SK-N-SH (cell line): ENCODE measurements around the gene MTR. TPM values are rescaled to one million over a fixed set of nuclear protein-coding genes. Genes with fewer than 3 reads are reported as not detected.

Experiments used
- CTCF ChIA-PET: fragments of 300-600, 350-600 bp; formaldehyde crosslinking; extraction: SDS; loops from one replicate; lab custom pipeline; 2021; lab: Yijun Ruan, JAX
- POLR2A ChIA-PET: fragments of 350-600 bp; sonication (Branson Sonifier 250); formaldehyde crosslinking; extraction: SDS; loops from one replicate; lab custom pipeline; 2020; ENCODE audit warnings: antibody characterized with exemption, inconsistent platforms; lab: Yijun Ruan, JAX
- DNase-seq: peaks from one replicate; pipeline ENCODE4 v3.0.0; 2012
- H2AFZ ChIP-seq: fragments of 200-600 bp; sonication (generic); 2 replicates; pipeline ENCODE4 v1.8.1; 2016; ENCODE audit warnings: antibody characterized with exemption, mild to moderate bottlenecking, low read depth
- H3F3A ChIP-seq: fragments of 200-600 bp; sonication (generic); replicated peaks from 2 replicates; pipeline ENCODE3; 2016; ENCODE audit warnings: antibody characterized with exemption, mild to moderate bottlenecking; ENCODE audit not compliant: insufficient read depth
- H3K27ac ChIP-seq, 2 experiments: fragments of 200-500 bp in 1 of 2; fragments of 200-600 bp in 1 of 2; sonication (Bioruptor generic) in 1 of 2; sonication (generic), shearing (Covaris generic) in 1 of 2; 2 replicates each; pipeline versions ENCODE4 v1.5.1 to v1.6.1; 2014 to 2016; ENCODE audit warnings: low read depth in 2 of 2, inconsistent platforms in 1 of 2, low read length in 1 of 2, mild to moderate bottlenecking in 1 of 2, mixed read lengths in 1 of 2
- H3K27me3 ChIP-seq: fragments of 200-600 bp; sonication (generic), shearing (Covaris generic); 2 replicates; pipeline ENCODE4 v1.6.1; 2016; ENCODE audit warnings: mixed run types; ENCODE audit not compliant: insufficient read depth
- H3K36me3 ChIP-seq, 2 experiments: fragments of 200-500 bp in 1 of 2; fragments of 200-600 bp in 1 of 2; sonication (Bioruptor generic) in 1 of 2; sonication (generic) in 1 of 2; replicated peaks in 1 of 2; 2 replicates each; pipeline versions ENCODE3 to v1.5.1; 2014 to 2016; ENCODE audit warnings: low read length in 1 of 2, mild to moderate bottlenecking in 1 of 2; ENCODE audit not compliant: insufficient read depth in 2 of 2, control insufficient read depth in 1 of 2
- H3K4me1 ChIP-seq, 2 experiments: fragments of 200-500 bp in 1 of 2; fragments of 200-600 bp in 1 of 2; sonication (Bioruptor generic) in 1 of 2; sonication (generic), shearing (Covaris generic) in 1 of 2; 2 replicates each; pipeline versions ENCODE4 v1.5.1 to v1.6.1; 2014 to 2016; ENCODE audit warnings: low read depth in 1 of 2, low read length in 1 of 2, mixed run types in 1 of 2; ENCODE audit not compliant: insufficient read depth in 2 of 2, control insufficient read depth in 1 of 2
- H3K4me2 ChIP-seq: fragments of 200-600 bp; sonication (generic), shearing (Covaris generic); 2 replicates; pipeline ENCODE4 v1.6.1; 2017; ENCODE audit warnings: mixed run types
- H3K4me3 ChIP-seq, 2 experiments: fragments of 200-500 bp in 1 of 2; fragments of 200-600 bp in 1 of 2; sonication (Bioruptor generic) in 1 of 2; sonication (generic), shearing (Covaris generic) in 1 of 2; 2 replicates each; pipeline versions ENCODE4 v1.5.1 to v1.8.1; 2014 to 2016; ENCODE audit warnings: low read depth in 2 of 2, inconsistent platforms in 1 of 2, low read length in 1 of 2, mild to moderate bottlenecking in 1 of 2, mixed read lengths in 1 of 2, moderate library complexity in 1 of 2
- H3K79me2 ChIP-seq: fragments of 200-600 bp; sonication (generic); 2 replicates; pipeline ENCODE4 v1.8.1; 2017; ENCODE audit warnings: mild to moderate bottlenecking; ENCODE audit not compliant: insufficient read depth
- H3K9ac ChIP-seq: fragments of 200-600 bp; sonication (generic); 2 replicates; pipeline ENCODE4 v1.6.1; 2017; ENCODE audit warnings: mixed run types
- H3K9me2 ChIP-seq: fragments of 200-600 bp; sonication (generic); 2 replicates; pipeline ENCODE4 v1.6.1; 2017; ENCODE audit warnings: mixed run types
- H3K9me3 ChIP-seq: fragments of 200-600 bp; sonication (generic); 2 replicates; pipeline ENCODE4 v1.6.1; 2017; ENCODE audit warnings: mixed run types, mild to moderate bottlenecking, moderate library complexity
- H4K20me1 ChIP-seq: fragments of 200-600 bp; sonication (generic); 2 replicates; pipeline ENCODE4 v1.6.1; 2017; ENCODE audit warnings: mild to moderate bottlenecking, mixed run types; ENCODE audit not compliant: insufficient read depth
- CHD2 ChIP-seq: fragments of 150-350 bp; IDR thresholded peaks from 2 replicates; pipeline ENCODE4 v1.6.1; 2018; ENCODE audit warnings: low read length; ENCODE audit not compliant: partially characterized antibody
- EP300 ChIP-seq, 2 experiments: IDR thresholded peaks; 2 replicates each; pipeline versions ENCODE4 v1.4.0 to v1.6.1; 2012; ENCODE audit warnings: borderline replicate concordance in 1 of 2, low read depth in 1 of 2, low read length in 1 of 2
- EZH2phosphoT487 ChIP-seq: fragments of 200-600 bp; sonication (generic); IDR thresholded peaks from 2 replicates; pipeline ENCODE4 v1.6.1; 2017; ENCODE audit warnings: low read depth, mixed run types, mild to moderate bottlenecking, antibody characterized with exemption, moderate library complexity, borderline replicate concordance
- FOSL2 ChIP-seq: IDR thresholded peaks from 2 replicates; pipeline ENCODE4 v1.4.0; 2012; ENCODE audit warnings: low read depth, mild to moderate bottlenecking, moderate library complexity, borderline replicate concordance
- GATA2 ChIP-seq: sonication (generic); formaldehyde crosslinking; IDR thresholded peaks from 2 replicates; pipeline ENCODE4 v1.5.0; 2020; ENCODE audit warnings: mild to moderate bottlenecking, missing genetic modification reagents
- JUND ChIP-seq: IDR thresholded peaks from 2 replicates; pipeline ENCODE4 v1.4.0; 2012
- POLR2AphosphoS5 ChIP-seq: IDR thresholded peaks from 2 replicates; pipeline ENCODE4 v1.6.1; 2012; ENCODE audit warnings: low read depth, low read length
- RAD21 ChIP-seq: IDR thresholded peaks from 2 replicates; pipeline ENCODE4 v1.6.1; 2012; ENCODE audit warnings: mild to moderate bottlenecking, low read length
- REST ChIP-seq: IDR thresholded peaks from 2 replicates; pipeline ENCODE4 v1.6.1; 2012; ENCODE audit warnings: mild to moderate bottlenecking, low read depth, low read length, moderate library complexity
- RFX5 ChIP-seq: IDR thresholded peaks from 2 replicates; pipeline ENCODE4 v1.6.1; 2012; ENCODE audit warnings: mild to moderate bottlenecking, improper control_type of control experiment, low read length
- RXRA ChIP-seq: IDR thresholded peaks from 2 replicates; pipeline ENCODE4 v1.4.0; 2012; ENCODE audit warnings: low read depth, mild to moderate bottlenecking, borderline replicate concordance
- SIN3A ChIP-seq: IDR thresholded peaks from 2 replicates; pipeline ENCODE4 v1.6.1; 2012; ENCODE audit warnings: low read depth, mild to moderate bottlenecking, low read length, moderate library complexity, borderline replicate concordance
- TEAD4 ChIP-seq: IDR thresholded peaks from 2 replicates; pipeline ENCODE4 v1.4.0; 2012; ENCODE audit warnings: mild to moderate bottlenecking, borderline replicate concordance; ENCODE audit not compliant: insufficient read depth
- USF1 ChIP-seq: IDR thresholded peaks from 2 replicates; pipeline ENCODE4 v1.4.0; 2012; ENCODE audit warnings: low read depth, borderline replicate concordance
- WGBS: methylation state at CpG from one replicate; pipeline ENCODE4 v1.1.6; 2017; ENCODE audit warnings: low lambda C conversion rate; 5-methylcytosine and 5-hydroxymethylcytosine counted together
- polyA plus RNA-seq, 3 experiments: library from polyadenylated mRNA; depleted of rRNA; stranded (reverse); fragments of >200 nt; gene quantifications; 2 replicates each; pipeline ENCODE4 v1.2.3, GENCODE V29; 2012

Gene MTR
- polyA plus RNA-seq, 1 of the 3 experiments (the other 2 are of a cell fraction) = 5.4 TPM

GRCh38 chr1:236872075-236872666, 77.1 kb downstream of the MTR start:
- Histone ChIP-seq H4K20me1 (no peaks in the 10 kb centered on the region), H3K4me1 (peaks cover 0 to 4% of the 10 kb centered on the region in 2 experiments; a peak in 2 of 4 replicates), H3K79me2 (no peaks in the 10 kb centered on the region), H3K9me3 (no peaks in the 10 kb centered on the region; the same call in 1 of the 2 replicates), H3K36me3 (peaks cover 38 to 63% of the 10 kb centered on the region in 2 experiments), H3K27me3 (no peaks in the 10 kb centered on the region), H3K9me2 (no peaks in the 10 kb centered on the region), H3K4me3 (no peak overlapping the region), H3K4me2 (no peak overlapping the region), H2AFZ (no peak overlapping the region), H3K27ac (no peak overlapping the region), H3F3A (no peaks in the 10 kb centered on the region), H3K9ac (no peak overlapping the region)
- POLR2A ChIA-PET = no interaction called here
- TF ChIP-seq GATA2 (CRISPR knock-in tag) (no peak), REST (no peak), RAD21 (no peak), JUND (no peak), EP300 (IDR thresholded peaks at IDR 0.05; ENCODE audit: borderline replicate concordance in 1 of 2, low read depth in 1 of 2, low read length in 1 of 2) (no peak), FOSL2 (no peak), USF1 (no peak), RFX5 (no peak), EZH2phosphoT487 (no peak), SIN3A (no peak), POLR2AphosphoS5 (no peak), RXRA (no peak), CHD2 (no peak), TEAD4 (no peak)
- DNase-seq = no peak
- WGBS = 90% methylated on average over 5 of the region's 5 CpGs
- CTCF ChIA-PET = interaction anchor here (1.0 to 4.0 kb wide), 4 partner anchors 10 to 690 kb away, joined by 3 to 20 read pairs (median 6); no protein-coding TSS in a partner anchor
